ENCODE data around the gene C16orf54. TPM values are rescaled to one million over a fixed set of nuclear protein-coding genes. Genes with fewer than 3 reads are reported as not detected.

C16orf54 gene
- total and polyA plus RNA-seq, 2 of the 4 experiments (the other 2 are of a cell fraction) = not detected

- CTCF ChIA-PET = no interaction called here
Observed at GRCh38 chr16:29770250-29770929, 24.6 kb upstream of the C16orf54 start.

More at GRCh38 chr16:29770250-29770929, 24.6 kb upstream of the C16orf54 start:
- Histone ChIP-seq H3K9me1 (ENCODE audit: insufficient read depth, low read length) (no peaks in the 10 kb centered on the region), H2AFZ (replicated peaks; ENCODE audit: low read length, poor library complexity) (no peak overlapping the region), H2BK120ac (ENCODE audit: low read depth, low read length) (no peak overlapping the region), H3K56ac (ENCODE audit: extremely low read depth, insufficient read depth, low read length) (no peak overlapping the region), H2AK9ac (replicated peaks; ENCODE audit: low read depth, low read length, poor library complexity) (no peak overlapping the region), H3K18ac (ENCODE audit: low read depth, low read length) (no peak overlapping the region), H3K27me3 (ENCODE audit: control insufficient read depth, insufficient read depth, low read length) (peaks cover 2% of the 10 kb centered on the region; the same call in 1 of the 2 replicates), H3K4me2 (ENCODE audit: low read depth, low read length) (no peak overlapping the region), H3K27ac (ENCODE audit: insufficient read depth, low read length) (no peak overlapping the region), H4K8ac (ENCODE audit: low read depth in 2 of 2, low read length in 2 of 2) (no peak overlapping the region), H2BK20ac (ENCODE audit: low read depth, low read length) (no peak overlapping the region), H2BK5ac (ENCODE audit: low read depth, low read length, poor library complexity, severe bottlenecking) (no peak overlapping the region), H3K9me3 (ENCODE audit: control insufficient read depth, insufficient read depth, low read length) (no peaks in the 10 kb centered on the region), H3K4ac (ENCODE audit: low read depth, low read length) (no peak overlapping the region), H3K14ac (replicated peaks; ENCODE audit: low read depth, low read length) (no peak overlapping the region), H2BK15ac (ENCODE audit: low read depth, low read length) (no peak overlapping the region), H4K5ac (ENCODE audit: low read depth, low read length) (no peak overlapping the region), H3K4me1 (ENCODE audit: control insufficient read depth, insufficient read depth, low read length) (no peaks in the 10 kb centered on the region), H3K79me1 (ENCODE audit: low read depth in 1 of 2, low read length in 2 of 2) (no peaks in the 10 kb centered on the region), H3K36me3 (ENCODE audit: control insufficient read depth, insufficient read depth, low read length) (no peaks in the 10 kb centered on the region), H3K4me3 (ENCODE audit: insufficient read depth, low read depth, low read length) (no peak overlapping the region), H4K91ac (ENCODE audit: insufficient read depth, low read depth, low read length) (no peak overlapping the region), H2AK5ac (ENCODE audit: low read depth, low read length) (no peak overlapping the region), H3K23ac (ENCODE audit: low read depth, low read length) (no peak overlapping the region), H3K9ac (ENCODE audit: low read depth, low read length) (no peak overlapping the region), H4K20me1 (ENCODE audit: insufficient read depth, low read length) (no peaks in the 10 kb centered on the region)
- dilution Hi-C loops (cut with HindIII; ENCODE audit: low sequenced_read_pairs, unreplicated experiment) (no loop called here), intact Hi-C loops (cut with micrococcal nuclease) (no loop called here), in situ Hi-C loops (cut with MboI; ENCODE audit: low sequenced_read_pairs) (no loop called here)
- WGBS, 2 experiments (ENCODE audit: extremely low coverage in 2 of 2, insufficient read length in 1 of 2) = no CpG with 5 or more reads among the region's 7 CpGs
- TF ChIP-seq NFE2L2 (IDR thresholded peaks at IDR 0.05; ENCODE audit: low read depth, low read length) (no peak), CTCF (conservative IDR thresholded peaks at IDR 0.05; ENCODE audit: low read depth, low read length) (no peak), FOS (IDR thresholded peaks at IDR 0.05; ENCODE audit: low read depth, low read length) (no peak), POLR2A (IDR thresholded peaks at IDR 0.05; ENCODE audit: low read depth, low read length) (no peak), RFX5 (IDR thresholded peaks at IDR 0.05; ENCODE audit: low read depth, low read length) (no peak), USF2 (IDR thresholded peaks at IDR 0.05; ENCODE audit: low read depth, low read length) (no peak), BHLHE40 (IDR thresholded peaks at IDR 0.05; ENCODE audit: low read depth, low read length) (no peak), MAZ (IDR thresholded peaks at IDR 0.05; ENCODE audit: borderline replicate concordance, low read depth, low read length) (no peak), CHD1 (IDR thresholded peaks at IDR 0.05; ENCODE audit: low read depth, low read length) (no peak), MXI1 (IDR thresholded peaks at IDR 0.05; ENCODE audit: borderline replicate concordance, low read depth, low read length) (no peak), ELK1 (IDR thresholded peaks at IDR 0.05; ENCODE audit: borderline replicate concordance, low read depth, low read length) (no peak), CEBPB (IDR thresholded peaks at IDR 0.05; ENCODE audit: low read depth, low read length) (no peak), SMC3 (IDR thresholded peaks at IDR 0.05; ENCODE audit: low read depth, low read length) (no peak), MAFK (IDR thresholded peaks at IDR 0.05; ENCODE audit: low read depth, low read length) (no peak), RCOR1 (IDR thresholded peaks at IDR 0.05; ENCODE audit: insufficient replicate concordance, low read length) (no peak), RAD21 (IDR thresholded peaks at IDR 0.05; ENCODE audit: low read length) (no peak)
- no peak for ATAC-seq (ENCODE audit: low read depth)
- POLR2A ChIA-PET (ENCODE audit: unreplicated experiment) = no interaction called here
- BruUV-seq (replicated peaks) = no TSS peak
- DNase-seq = no peak

Data from IMR-90 (cell line).